HG02623 (cell line): Measurements from ENCODE around the gene TCERG1.
A peak's percentile ranks its signal among the peaks of the same experiment; 100 is the strongest.

ENCODE experiments used
- ATAC-seq: cut with Tn5 transposase; IDR thresholded peaks from one replicate; pipeline ENCODE4 v1.9.1; 2021; ENCODE audit warnings: moderate library complexity; ENCODE audit not compliant: unreplicated experiment

The TCERG1 gene

DNA sequence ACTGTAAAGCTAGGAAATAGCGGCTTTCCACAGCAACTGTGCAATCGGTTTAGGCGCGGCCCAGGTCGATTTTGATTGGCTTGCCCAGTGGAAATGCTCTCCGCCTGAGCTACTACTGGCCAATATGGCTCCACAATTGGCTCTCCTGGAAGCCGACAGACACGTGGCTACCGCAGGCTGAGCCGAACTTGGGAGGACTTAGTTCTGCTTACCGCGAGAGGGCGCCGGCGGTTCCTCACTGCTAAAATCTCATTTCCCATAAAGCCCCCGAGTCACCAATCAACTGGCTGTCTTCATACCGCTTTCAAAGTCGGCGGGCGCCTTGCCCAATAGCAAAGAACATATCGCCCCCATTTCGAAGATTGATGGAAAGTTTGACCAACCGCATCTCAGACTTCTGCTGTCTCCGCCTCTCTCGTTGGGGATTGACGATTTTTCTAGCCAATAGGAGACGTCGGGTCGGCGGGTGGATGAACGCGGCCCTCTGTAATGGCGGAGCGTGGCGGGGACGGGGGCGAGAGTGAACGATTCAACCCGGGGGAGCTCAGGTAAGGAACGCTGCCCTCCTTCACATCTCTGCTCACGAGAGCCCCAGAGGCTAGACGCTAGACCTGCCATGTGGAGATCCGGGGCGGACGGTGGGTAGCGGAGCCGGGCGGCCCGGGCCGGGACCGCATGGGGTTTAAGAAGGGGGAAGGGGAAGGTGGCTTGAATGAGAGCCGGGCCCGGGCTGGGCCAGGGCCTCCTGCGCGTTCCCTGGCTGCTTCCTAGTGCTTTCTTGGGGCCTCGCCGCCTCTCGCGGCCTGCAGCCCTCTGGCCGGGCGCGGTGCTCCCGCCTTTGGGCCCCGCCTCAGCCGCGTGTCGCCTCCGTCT lies at the start of gene TCERG1:
TCERG1 (plus strand) TSS at position 473 of the 873 bp plus-strand sequence; CDS start at position 490, 17 bp downstream.
- ATAC-seq: peak; percentile 95

DNA sequence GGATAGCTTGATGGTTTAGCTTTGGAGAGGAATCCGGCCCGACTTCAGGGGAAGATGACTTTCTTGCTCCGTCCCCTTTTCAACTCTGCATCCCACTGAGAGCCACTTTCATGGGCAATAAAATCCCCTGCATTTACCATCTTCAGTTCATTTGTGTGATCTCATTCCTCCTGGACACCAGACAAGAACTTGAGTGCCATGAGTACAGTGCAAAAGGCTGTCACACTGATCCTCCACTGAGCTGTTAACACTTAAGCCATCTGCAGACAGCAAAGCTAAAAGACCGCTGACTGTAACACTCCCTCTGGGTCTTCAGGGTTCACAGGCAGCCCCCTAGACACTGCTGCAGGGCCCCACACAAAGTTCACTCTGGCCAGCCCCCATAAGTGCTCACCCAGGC lies 48.3 kb upstream of the TCERG1 start:
- ATAC-seq: no peak

DNA sequence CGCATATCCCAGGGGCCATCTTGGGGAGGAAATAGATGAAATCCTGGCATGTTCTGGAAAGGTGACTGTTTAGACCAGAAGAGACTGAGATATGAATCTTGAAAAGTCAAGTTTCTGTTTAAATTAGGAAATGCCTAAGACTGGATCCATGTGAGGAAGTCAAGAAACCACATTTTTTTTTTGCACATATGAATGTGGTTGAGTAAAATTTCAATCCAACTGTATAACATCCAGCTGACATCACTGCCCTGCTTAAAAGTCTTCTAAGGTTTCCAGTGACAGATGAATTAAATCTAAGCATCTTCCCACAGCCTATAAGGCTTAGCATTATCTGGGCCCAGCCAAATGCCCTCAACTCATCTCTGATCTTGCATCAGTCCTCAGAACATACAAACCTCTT lies 47.7 kb upstream of the TCERG1 start:
- ATAC-seq: no peak

DNA sequence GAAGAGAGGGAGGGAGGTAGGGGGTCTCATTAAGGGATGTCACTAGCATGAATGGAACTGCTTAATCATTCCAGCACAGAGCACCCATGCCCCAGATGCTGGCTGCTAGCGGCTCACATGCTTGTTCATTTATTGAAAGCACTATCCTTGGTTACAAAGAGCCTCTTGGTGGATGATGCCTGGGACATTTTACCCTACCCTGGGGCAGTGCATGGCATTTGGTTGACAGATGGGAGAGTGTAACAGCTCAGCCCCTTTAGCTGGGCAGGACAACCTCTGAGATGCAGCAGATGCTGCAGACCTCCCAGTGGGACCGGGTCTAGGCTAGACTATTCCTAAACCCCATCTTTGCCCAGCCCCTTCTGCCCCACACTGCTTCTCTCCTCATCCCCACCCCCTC lies 46.9 kb upstream of the TCERG1 start:
- no peak for ATAC-seq

DNA sequence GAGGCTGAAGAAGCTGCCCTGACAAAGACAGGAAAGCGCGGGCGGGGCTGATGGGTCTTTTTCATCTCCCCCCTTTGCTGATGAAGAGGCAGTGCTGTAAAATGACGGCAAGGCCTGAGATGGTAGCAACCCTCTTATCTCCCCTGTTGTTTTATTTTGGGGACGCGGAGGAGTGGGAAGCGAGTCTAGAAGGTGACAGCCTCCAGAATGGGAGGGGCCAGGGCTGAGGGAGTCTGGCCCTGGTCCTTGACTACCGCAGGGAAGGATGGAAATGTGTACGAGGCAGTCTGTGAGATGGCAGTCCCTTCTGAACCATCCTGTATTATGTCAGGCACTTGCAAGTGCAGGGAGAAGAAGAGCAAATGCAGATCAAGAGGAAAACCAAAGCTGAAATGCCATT lies 46.1 kb upstream of the TCERG1 start:
- ATAC-seq: no peak

DNA sequence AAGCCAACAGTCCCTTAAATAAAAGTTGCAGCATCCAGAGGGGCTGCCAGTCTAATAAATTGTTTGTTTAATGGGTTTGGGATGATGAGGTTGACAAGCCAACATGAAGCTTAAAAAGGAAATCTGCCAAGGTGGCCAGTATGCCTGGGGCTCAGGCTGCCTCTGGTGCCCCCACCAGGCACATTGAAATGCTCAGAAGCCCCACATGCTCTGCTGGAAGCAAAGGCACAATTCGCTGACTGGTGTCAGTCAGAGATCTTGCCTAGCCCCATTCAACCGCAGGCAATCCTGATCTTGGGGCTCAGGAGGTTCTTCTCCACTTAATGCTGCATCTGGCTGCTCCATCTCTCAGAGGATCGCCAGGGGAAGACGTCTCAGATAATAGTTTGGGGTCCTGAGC lies 44.2 kb upstream of the TCERG1 start:
- ATAC-seq: no peak

DNA sequence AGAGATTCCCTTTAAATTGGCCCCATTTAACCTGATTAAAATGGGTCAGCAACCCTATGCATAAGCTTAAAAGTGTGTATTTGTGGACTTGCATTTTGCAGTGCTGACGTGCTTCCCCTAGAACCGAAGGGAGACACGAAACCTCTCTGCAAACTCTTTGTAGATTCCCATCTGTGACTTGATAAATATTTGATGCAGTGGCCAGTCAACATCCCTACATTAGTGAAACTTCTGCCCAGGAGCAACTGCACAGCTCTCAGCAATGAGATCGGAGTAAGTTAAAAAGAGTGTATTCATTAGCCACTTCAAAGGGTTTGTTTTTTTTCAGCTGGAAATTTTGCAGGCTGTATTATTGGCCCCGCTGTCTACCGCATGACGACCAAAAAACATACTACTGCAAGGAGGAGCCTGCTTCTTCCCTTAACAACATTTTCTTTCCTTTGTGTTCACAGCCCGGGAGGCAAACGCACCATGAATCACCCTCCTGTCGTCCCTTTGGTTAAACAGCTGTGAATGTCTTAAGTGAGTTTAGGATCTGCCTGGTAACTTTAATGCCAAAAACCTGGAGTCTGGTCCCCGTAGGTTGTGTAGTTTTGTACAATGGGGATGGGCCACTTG lies 38.0 kb upstream of the TCERG1 start:
- ATAC-seq: no peak

DNA sequence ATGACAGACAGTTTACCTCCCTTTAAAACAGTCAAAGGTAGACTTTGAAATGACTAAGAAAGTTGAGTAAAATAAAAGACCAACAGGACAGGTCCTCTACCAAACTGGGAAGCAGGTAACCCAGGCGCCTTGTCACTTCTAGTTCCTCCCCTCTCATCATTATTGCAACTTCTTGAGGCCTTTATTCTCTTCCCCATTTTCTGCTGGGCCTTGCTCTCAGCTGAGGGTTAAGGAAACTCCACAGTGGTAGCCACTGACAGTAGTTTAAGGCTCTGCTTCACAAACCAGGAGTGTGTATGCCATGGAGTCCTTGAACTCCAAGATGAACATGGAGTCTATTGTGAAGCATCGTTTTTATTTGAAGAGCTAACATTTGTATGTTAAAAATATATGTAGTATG lies 36.9 kb upstream of the TCERG1 start:
- ATAC-seq: no peak

DNA sequence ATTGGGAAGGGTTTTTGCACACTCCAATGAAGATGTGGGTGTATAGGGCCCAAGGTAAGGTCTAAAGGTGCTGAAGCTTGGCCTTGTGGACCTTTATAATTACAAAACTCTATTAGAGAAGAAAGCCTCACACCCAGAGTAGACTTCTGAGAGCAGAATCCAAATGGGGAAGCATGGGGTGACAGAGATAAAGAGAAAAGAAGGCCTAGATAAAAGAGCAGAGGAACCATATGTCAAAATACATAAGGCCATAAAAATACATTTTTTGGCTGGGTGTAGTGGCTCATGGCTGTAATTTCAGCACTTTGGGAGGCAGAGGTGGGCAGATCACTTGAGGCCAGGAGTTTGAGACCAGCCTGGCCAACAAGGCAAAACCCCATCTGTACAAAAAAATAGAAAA lies 27.4 kb upstream of the TCERG1 start:
- no peak for ATAC-seq

DNA sequence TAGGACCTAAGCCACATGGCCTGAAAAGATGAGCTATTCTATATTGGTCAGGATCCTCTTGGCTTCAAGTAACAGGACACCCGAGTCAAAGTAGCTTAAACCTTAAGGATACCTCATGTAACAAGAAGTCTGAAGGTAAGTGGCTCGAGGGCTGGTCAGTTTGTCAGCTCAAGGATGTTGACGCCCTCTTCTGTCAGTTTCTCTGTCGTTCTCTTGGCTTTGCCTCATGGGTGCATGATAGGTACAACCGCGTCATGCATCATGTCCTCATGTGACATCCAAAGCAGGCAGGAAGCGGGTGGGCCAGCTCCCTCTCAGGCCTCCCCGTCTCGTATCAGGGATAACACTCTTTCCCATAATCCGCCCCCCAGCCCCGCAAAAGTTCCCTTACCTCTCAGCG lies 22.1 kb upstream of the TCERG1 start:
- no peak for ATAC-seq

DNA sequence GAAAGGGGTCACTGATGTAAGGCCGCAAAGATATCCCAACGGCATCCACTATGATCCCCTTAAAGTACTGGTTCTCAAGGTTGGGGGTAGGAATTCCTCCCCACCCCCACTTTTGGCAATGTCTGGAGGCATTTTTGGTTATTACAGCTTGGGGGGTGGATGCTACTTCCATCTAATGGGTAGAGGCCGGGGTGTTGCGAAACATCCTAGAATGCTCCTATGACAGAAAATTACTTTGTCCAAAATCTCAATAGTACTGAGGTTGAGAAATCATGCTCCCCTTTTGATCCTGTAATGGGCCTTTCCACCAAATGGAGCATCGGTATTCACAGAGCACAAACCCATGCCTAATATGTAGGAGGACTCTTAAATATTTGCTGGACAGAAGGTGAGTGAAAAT lies 20.8 kb upstream of the TCERG1 start:
- no peak for ATAC-seq

DNA sequence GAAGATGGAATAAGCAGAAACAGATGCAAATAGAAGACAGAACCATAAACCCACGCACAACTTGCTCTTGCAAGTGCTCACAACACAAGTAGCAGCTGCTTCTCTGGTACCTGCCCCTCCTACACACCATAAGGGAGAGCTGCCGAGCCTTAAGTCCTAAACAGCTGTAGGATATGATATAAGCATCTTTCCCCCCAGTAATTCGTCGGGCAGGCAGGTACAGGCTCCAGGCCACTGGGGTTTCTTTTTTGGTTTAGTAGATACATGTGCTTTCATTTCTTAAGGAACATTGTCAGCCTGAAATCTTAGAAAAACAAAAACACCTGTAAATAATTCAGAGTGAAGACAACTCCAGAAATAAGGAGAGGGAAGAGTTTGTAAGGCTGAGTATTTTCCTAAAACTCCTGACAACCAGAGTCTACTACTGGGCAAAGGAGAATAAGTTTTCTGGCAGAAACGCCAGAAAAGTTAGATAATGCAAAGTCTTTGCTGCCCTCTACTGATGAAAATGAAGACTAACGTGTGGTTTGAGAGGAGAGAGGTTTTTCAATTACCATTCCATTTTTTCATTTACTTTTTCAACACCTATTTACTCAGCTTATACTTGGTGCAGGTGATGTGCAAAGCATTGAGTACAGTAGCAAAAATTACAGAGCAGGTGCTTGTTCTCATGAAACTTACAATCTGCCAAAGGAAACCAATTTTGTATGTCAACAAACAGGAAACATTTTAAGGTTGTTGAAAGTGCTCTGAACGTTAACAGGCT lies 20.1 kb upstream of the TCERG1 start:
- ATAC-seq: no peak

DNA sequence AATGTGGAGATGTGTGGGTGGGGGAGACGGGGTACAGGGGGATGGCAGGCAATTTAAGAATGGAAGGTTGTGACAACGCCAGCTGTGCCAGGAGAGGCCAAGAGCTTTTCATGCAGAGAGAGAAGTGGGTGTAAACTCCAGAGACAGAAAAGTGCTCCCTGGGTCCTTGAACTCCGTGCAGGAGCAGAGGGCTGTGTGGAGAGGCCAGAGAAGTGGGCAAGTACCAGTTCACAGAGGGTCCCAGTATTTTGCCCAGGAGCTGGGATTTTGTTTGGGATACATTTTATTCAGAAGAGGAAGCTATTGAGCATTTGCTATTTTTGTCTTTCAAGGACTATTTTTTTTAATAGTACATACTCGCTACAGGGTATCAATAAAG lies 19.5 kb upstream of the TCERG1 start:
- ATAC-seq: no peak

DNA sequence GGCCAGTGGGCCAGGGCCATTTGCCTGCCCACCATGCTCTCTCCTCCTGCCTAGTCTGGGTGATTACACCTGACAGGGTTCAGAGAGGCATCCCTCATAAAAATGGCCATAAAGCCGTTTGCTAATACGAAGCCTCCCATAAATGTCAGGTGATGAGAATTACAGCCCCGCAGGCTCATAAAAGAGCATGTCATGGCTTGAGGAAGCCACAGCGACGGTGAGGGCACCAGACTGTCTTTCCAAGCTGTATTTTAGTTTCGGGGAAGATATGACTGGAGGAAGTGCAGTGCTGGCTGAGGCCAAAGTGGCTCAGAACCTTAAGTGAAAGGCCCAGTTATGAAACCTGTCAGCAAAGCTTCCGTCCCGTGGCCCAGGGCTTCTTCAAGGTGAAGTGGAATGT lies 18.5 kb upstream of the TCERG1 start:
- no peak for ATAC-seq

DNA sequence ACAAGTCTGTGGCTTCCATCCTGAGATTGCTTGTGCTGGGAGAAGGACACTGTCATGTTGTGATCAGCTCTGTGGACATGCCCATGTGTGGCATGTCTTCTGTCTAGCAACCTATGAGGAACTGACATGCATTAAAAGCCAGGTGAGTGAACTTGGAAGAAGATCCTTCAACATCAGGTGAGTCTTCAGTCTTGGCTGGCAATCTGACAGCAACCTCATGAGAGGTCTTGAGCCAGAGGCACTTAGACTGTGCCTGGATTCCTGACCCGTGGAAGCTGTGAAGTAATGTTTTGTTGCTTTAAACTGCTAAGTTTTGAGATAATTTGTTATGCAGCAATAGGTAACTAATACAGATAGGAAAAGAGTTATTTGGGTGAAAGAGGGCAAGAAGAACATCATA lies 6.8 kb upstream of the TCERG1 start:
- ATAC-seq: no peak

DNA sequence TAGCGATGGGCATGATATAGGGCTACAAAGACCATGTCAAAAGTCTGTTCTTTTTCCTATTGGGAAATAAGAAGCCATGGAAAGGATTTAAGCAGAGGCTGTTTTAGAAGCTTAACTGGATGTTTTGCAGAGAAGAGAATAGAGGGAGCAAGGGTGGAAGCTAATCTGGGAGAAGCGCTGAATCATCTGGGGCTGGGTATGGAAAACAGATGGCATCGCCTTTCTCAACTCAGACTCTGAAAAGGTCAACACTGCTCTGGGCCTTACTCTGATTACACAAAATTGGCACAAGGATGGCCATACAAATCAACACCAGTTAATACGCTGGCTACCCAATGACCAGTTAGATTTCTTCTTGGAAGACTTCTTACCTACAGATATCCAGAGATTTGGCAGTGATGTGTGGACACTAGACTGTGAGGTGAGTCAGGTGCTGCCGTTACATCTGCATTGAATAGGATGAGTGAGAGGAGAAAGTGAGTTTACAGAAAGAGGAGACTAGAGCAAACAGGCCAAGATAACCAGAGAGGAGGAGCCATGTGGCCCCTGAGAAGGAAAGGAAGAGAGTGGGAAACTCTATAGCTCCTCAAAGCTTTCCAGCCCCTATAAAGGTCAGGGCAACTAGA lies 6.2 kb upstream of the TCERG1 start:
- no peak for ATAC-seq

DNA sequence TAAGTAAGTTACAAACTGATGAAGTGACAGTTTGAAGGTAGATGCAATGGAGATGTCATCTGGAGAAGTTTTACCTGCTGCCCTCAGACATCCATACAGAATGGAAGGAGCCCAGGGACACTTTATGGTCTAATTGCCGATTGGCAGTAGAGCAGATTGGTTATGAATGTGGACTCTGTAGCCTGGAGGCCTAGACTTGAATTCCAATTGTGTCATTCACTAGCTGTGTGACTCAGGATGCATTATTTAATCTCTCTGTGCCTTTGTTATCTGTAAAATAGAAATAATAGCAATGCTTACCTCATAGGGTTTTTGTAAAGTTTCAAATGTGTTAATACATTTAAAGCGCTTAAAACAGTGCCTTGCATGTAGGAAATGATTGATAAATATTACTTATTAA lies 5.2 kb upstream of the TCERG1 start:
- no peak for ATAC-seq

DNA sequence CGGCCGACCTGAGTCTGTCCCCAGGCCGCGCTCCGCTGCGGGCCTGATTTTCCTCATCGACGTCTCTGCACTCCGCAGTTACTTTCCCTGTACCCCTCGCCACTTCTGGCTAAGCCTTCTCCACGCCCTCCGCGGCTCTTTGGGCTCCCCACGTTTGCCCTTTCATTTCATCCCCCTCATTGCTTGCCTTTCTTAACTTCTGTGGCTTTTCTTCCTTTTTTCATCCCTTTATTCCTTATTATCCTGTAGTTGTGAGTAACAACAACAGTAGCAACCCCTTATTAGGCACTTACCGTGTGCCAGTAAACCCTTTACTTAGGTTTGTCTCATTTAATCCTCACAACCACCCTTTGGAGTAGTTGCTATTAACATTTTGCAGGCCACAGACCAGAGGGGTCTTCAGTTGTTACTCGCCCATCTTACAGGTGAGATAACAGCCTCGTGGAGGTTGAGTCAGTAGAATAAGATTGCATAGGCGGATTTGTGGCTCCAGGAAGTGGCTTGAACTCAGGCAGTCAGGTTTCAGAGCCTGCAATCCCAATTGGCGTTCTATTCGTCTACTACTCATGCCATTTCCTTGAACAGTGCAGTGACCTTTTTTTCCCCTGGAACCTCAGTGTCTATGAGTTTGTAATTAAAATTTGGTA lies 724 bp downstream of the TCERG1 start:
- ATAC-seq: peak; percentile 5

DNA sequence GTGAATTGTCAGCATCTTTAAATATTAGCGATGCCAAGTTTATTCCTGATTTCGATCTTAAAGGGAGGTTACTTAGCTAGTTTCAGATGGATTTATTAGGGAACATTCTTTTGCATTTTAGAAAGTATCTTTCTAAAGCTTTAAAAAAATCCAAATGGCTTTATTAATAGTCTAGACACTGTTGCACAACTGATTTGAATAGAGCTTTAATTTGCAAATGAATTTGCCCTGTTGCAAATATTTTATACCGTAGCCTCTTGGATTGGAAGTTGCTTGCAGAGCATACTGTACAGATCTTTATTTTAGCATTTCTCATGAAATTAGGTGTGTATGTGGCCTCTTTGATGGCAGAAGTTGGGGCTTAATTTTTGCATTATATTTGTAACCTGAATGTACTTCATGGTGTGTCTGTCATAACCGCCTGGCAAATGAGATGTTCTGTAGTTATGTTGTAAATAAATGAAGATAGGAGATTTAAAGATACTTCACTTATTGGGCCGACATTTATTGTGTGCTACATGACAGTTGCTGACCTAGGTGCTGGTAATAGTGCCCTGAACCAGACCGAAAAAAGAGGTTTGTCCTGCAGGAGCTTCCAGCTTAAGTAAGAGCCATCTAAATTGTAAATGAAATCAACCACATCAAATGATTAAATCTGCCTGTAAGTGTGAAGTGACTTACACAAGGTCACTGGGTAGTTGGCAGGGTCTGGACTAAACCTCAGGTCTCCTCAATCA lies 1.8 kb downstream of the TCERG1 start:
- ATAC-seq: no peak

DNA sequence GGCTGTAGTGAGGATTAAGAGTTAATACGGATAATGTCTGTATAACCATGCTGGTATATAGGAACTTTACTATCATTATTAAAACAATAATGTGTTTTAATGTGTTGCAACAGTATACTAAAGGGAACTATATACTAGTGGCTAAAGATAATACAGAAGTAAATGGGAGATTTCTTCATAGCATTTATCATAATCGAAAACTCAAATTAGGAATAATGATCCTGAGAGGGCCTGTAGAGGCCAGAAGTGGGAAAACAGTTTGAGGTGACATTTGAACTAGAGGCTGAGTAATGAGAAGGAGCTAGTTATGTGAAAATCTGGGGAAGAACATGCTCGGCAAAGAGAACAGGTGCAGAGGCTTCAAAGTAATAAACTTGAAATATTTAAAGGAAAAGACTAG lies 2.9 kb downstream of the TCERG1 start:
- no peak for ATAC-seq
